IMR-90 (cell line): ENCODE measurements around the gene CEP290.

Source experiments
- BHLHE40 ChIP-seq: fragments of 150-350 bp; IDR thresholded peaks from 2 replicates; pipeline ENCODE4 v1.6.1; 2016; ENCODE audit warnings: mild to moderate bottlenecking, low read depth, low read length
- CEBPB ChIP-seq: IDR thresholded peaks from 2 replicates; pipeline ENCODE4 v1.6.1; 2012; ENCODE audit warnings: low read depth, low read length, improper control_type of control experiment
- CHD1 ChIP-seq: IDR thresholded peaks from 2 replicates; pipeline ENCODE4 v1.6.1; 2012; ENCODE audit warnings: low read depth, low read length, improper control_type of control experiment
- CTCF ChIP-seq: conservative IDR thresholded peaks from 2 replicates; pipeline ENCODE4 v1.5.1; 2012; ENCODE audit warnings: mild to moderate bottlenecking, low read depth, low read length, improper control_type of control experiment
- FOS ChIP-seq: fragments of 150-350 bp; IDR thresholded peaks from 2 replicates; pipeline ENCODE4 v1.6.1; 2016; ENCODE audit warnings: low read depth, low read length
- MAFK ChIP-seq: IDR thresholded peaks from 2 replicates; pipeline ENCODE4 v1.6.1; 2012; ENCODE audit warnings: low read depth, low read length, improper control_type of control experiment
- MAZ ChIP-seq: IDR thresholded peaks from 2 replicates; pipeline ENCODE4 v1.6.1; 2012; ENCODE audit warnings: low read depth, mild to moderate bottlenecking, low read length, improper control_type of control experiment, moderate library complexity, borderline replicate concordance
- MXI1 ChIP-seq: IDR thresholded peaks from 2 replicates; pipeline ENCODE4 v1.6.1; 2012; ENCODE audit warnings: low read depth, mild to moderate bottlenecking, low read length, moderate library complexity, borderline replicate concordance
- NFE2L2 ChIP-seq: fragments of 150-350 bp; IDR thresholded peaks from 2 replicates; pipeline ENCODE4 v1.6.1; 2016; ENCODE audit warnings: low read depth, mild to moderate bottlenecking, low read length
- POLR2A ChIP-seq: IDR thresholded peaks from 2 replicates; pipeline ENCODE4 v1.6.1; 2012; ENCODE audit warnings: mild to moderate bottlenecking, low read depth, low read length
- RAD21 ChIP-seq: IDR thresholded peaks from 2 replicates; pipeline ENCODE4 v1.6.1; 2012; ENCODE audit warnings: low read length, improper control_type of control experiment
- RCOR1 ChIP-seq: IDR thresholded peaks from 2 replicates; pipeline ENCODE4 v1.6.1; 2012; ENCODE audit warnings: mild to moderate bottlenecking, low read length, improper control_type of control experiment; ENCODE audit not compliant: insufficient replicate concordance
- RFX5 ChIP-seq: IDR thresholded peaks from 2 replicates; pipeline ENCODE4 v1.8.0; 2012; ENCODE audit warnings: low read depth, mild to moderate bottlenecking, low read length, moderate library complexity

- no peak for TF ChIP-seq RFX5
- no peak for TF ChIP-seq FOS
- no peak for TF ChIP-seq MAFK
- TF ChIP-seq CTCF, result no peak
- TF ChIP-seq MAZ, result no peak
- TF ChIP-seq POLR2A, result no peak
- no peak for TF ChIP-seq CEBPB
- no peak for TF ChIP-seq NFE2L2
- TF ChIP-seq CHD1, result no peak
- no peak for TF ChIP-seq RCOR1
- no peak for TF ChIP-seq BHLHE40
- no peak for TF ChIP-seq RAD21
- no peak for TF ChIP-seq MXI1
Measured at GRCh38 chr12:88179436-88180014, 37.6 kb upstream of the CEP290 start.
